Measurements from ENCODE around the gene TIMM17A.

DNA sequence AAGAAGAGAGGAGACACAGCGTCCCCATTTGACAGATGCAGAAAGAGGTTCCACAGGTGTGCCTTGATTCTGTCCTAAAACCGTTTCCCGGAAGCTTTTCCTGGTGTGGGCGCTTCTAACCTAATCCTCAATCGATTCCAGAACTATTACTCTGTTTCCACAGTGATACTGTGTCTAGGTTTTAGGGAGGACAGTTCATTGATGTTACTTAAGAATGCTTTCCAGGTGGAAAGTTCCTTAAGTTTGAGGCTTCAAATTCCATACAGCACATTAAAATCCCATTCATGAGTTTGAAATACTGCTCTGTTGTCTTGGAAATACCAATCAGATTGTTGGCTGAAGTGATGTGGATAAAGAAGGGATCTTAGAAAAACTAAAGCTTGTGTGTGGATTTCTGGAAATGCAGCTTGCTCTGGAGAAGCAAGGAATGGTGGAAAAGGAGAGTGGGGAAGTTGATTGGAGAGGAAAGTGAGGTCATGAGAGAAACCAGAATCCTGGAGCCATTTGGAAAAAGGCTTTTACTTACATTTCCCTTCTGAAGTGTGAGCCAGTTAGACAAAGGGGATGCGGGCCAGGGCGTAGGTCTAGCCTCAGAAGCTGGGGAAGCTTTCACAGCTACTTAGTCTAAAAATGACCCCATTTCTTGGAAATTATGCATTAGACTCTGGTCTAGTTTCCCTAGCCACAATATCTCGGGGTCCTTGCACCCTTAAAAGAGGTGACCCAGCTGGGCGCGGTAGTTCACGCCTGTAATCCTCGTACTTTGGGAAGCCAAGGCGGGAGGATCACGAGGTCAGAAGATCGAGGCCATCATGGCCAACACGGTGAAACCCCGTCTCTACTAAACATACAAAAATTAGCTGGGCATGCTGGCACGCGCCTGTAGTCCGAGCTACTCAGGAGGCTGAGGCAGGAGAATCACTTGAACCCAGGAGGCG lies 61.8 kb downstream of the TIMM17A start:
- TF ChIP-seq, protein P1, sequence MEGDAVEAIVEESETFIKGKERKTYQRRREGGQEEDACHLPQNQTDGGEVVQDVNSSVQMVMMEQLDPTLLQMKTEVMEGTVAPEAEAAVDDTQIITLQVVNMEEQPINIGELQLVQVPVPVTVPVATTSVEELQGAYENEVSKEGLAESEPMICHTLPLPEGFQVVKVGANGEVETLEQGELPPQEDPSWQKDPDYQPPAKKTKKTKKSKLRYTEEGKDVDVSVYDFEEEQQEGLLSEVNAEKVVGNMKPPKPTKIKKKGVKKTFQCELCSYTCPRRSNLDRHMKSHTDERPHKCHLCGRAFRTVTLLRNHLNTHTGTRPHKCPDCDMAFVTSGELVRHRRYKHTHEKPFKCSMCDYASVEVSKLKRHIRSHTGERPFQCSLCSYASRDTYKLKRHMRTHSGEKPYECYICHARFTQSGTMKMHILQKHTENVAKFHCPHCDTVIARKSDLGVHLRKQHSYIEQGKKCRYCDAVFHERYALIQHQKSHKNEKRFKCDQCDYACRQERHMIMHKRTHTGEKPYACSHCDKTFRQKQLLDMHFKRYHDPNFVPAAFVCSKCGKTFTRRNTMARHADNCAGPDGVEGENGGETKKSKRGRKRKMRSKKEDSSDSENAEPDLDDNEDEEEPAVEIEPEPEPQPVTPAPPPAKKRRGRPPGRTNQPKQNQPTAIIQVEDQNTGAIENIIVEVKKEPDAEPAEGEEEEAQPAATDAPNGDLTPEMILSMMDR (IDR thresholded peaks at IDR 0.05): no peak
- TF ChIP-seq CREM (CRISPR knock-in tag; IDR thresholded peaks at IDR 0.05): no peak
- TF ChIP-seq, protein P2, sequence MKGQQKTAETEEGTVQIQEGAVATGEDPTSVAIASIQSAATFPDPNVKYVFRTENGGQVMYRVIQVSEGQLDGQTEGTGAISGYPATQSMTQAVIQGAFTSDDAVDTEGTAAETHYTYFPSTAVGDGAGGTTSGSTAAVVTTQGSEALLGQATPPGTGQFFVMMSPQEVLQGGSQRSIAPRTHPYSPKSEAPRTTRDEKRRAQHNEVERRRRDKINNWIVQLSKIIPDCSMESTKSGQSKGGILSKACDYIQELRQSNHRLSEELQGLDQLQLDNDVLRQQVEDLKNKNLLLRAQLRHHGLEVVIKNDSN (CRISPR knock-in tag; IDR thresholded peaks at IDR 0.05): no peak
- no peak for TF ChIP-seq CBFB (CRISPR knock-in tag; IDR thresholded peaks at IDR 0.05; ENCODE audit: low read depth)
- TF ChIP-seq FOXP1 (CRISPR knock-in tag; IDR thresholded peaks at IDR 0.05; ENCODE audit: borderline replicate concordance): no peak
- no peak for TF ChIP-seq ESRRA (CRISPR knock-in tag; IDR thresholded peaks at IDR 0.05; ENCODE audit: borderline replicate concordance)
- TF ChIP-seq MYBL2 (CRISPR knock-in tag; IDR thresholded peaks at IDR 0.05): no peak
- TF ChIP-seq, protein P3, sequence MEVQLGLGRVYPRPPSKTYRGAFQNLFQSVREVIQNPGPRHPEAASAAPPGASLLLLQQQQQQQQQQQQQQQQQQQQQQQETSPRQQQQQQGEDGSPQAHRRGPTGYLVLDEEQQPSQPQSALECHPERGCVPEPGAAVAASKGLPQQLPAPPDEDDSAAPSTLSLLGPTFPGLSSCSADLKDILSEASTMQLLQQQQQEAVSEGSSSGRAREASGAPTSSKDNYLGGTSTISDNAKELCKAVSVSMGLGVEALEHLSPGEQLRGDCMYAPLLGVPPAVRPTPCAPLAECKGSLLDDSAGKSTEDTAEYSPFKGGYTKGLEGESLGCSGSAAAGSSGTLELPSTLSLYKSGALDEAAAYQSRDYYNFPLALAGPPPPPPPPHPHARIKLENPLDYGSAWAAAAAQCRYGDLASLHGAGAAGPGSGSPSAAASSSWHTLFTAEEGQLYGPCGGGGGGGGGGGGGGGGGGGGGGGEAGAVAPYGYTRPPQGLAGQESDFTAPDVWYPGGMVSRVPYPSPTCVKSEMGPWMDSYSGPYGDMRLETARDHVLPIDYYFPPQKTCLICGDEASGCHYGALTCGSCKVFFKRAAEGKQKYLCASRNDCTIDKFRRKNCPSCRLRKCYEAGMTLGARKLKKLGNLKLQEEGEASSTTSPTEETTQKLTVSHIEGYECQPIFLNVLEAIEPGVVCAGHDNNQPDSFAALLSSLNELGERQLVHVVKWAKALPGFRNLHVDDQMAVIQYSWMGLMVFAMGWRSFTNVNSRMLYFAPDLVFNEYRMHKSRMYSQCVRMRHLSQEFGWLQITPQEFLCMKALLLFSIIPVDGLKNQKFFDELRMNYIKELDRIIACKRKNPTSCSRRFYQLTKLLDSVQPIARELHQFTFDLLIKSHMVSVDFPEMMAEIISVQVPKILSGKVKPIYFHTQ (CRISPR knock-in tag; IDR thresholded peaks at IDR 0.05): no peak
- TF ChIP-seq, protein P4, sequence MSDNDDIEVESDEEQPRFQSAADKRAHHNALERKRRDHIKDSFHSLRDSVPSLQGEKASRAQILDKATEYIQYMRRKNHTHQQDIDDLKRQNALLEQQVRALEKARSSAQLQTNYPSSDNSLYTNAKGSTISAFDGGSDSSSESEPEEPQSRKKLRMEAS (CRISPR knock-in tag; IDR thresholded peaks at IDR 0.05): no peak
